GM19351 (cell line): Measurements from ENCODE around the gene FAM221B.

ENCODE experiments used
- ATAC-seq: cut with Tn5 transposase; IDR thresholded peaks from one replicate; pipeline ENCODE4 v1.9.1; 2021; ENCODE audit warnings: mild to moderate bottlenecking, moderate library complexity; ENCODE audit not compliant: unreplicated experiment

Gene FAM221B

DNA sequence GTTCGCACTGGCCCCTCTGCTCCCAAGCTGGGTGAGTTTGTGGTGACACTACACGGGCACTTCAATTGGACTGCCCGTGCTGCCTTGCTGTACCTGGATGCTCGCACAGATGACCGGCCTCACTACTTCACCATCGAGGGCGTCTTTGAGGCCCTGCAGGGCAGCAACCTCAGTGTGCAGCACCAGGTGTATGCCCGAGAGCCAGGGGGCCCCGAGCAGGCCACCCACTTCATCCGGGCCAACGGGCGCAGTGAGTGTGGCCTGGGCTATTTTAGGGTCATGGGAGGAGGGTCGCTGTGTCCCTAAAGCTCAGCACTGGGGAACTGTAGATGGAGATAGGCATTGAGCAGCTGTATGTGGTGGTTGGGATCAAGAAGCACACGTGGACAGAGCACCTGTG is 35.7 kb downstream of the FAM221B start:
- ATAC-seq = no peak

DNA sequence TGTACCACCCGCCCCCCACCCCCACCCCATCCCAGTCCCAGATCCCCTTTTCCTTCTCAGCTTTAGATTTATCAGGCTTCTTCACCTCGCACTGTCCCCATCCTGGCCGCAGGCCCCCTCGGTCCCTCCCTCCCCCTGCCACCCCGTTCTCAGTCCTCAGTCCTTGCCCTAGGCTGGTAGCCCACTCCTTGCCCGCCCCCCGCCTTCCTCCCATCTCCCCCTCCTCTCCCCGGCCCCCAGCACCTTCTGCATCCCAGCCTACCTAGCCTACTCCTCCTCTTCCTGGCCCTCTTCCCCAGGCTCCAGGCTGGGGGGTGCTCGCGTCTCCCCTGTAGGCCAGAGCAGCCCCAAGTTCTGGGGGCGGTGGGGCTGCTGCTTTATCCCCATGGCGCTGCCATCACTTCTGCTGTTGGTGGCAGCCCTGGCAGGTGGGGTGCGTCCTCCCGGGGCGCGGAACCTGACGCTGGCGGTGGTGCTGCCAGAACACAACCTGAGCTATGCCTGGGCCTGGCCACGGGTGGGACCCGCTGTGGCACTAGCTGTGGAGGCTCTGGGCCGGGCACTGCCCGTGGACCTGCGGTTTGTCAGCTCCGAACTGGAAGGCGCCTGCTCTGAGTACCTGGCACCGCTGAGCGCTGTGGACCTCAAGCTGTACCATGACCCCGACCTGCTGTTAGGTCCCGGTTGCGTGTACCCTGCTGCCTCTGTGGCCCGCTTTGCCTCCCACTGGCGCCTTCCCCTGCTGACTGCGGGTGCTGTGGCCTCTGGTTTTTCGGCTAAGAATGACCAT is 36.3 kb downstream of the FAM221B start:
- no peak for ATAC-seq

DNA sequence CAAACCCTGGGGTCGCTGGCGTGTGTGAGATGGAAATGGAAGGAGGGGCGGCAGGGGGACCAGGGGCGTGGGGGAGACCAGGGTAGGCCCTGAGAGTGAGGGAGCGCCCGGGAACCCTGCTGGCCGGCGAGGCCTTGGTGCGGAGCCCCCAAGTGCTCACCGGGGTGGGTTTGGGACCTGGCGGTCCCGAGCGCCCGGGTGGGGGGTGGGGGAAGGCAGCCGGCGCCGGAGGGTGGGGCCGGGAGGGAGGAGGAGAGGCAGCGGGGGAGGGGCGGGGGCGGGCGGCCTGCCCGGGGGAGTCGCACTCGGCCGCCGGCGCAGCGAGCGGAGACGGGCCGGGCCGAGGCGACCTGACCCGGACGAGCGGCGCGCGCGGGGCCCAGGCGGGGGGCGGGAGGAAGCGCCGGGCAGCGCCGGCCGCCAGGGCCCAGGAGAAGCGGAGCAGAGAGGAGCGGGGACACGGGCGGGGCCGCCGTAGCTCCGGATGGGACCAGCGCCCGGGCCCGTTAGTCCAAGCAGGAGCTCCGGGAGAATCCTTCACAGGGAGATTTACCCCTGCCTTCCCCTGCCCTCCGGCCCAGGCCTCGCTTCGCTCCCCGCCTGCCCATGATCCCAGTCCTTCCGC is 37.1 kb downstream of the FAM221B start, which contains the start of gene NPR2:
TSS of gene NPR2 (plus strand) at position 295 of the 625 bp plus-strand sequence. CDS start 818 bp downstream, outside the sequence.
- no peak for ATAC-seq

DNA sequence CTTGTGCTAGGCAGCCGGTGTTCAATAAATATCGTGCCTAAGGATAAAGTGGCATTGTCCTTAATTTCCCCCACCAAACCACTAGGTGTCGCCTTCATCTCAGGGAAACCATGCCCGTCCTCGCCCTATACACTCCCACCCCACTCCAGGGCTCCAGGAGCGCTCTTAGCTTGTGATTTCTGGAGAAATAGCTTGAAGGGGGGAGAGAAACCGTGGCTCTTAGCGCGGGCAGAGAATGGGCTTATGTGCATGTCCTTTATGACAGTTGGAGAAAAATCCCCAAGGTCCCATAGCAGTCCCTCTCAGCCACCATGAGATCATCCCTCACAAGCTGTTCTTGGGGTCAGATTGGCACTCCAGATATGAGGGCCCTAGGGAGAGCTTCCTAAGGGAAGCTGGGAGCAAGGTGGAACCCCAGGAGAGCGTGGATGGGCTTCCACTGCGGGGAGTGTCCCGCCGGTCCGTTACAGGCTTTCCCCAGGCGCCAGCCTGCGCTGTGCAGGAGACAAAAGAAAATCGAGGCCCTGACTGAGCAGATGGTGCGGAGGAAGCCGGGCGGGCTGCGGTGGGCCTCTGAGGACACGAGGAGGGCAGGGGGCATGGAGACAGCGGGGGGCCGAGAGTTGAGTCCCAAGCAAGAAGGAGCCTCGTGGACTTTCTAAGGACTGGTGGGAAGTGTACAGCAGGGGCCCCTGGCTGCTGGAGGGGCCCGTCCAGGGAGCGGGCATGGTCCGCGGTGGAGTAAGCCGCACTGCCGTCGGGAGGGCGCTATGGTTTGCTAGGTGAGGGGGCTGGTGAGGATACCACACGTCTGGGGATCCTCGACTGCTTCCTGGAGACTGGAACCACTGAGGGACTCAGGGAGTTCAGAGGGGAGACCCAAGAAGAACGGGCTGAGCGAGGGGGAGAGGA is 37.9 kb downstream of the FAM221B start:
- ATAC-seq = no peak

DNA sequence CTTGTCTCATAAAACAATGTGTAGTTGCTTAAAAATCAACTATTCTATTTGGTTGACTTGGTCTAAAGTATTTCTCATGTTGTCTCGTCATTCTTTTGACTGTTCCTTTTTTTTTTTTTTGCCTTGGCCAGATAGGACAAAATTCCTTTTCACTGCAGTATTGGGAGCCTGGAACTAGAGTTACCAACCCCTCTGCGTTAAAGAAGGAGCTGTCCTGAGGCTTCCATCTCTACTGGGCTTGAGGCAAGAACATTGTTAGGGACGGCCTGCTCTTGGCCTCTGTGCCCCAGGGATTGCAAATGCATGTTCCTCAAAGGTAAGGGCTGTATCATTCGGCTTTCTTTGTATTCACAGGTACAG is 38.5 kb downstream of the FAM221B start:
- no peak for ATAC-seq

DNA sequence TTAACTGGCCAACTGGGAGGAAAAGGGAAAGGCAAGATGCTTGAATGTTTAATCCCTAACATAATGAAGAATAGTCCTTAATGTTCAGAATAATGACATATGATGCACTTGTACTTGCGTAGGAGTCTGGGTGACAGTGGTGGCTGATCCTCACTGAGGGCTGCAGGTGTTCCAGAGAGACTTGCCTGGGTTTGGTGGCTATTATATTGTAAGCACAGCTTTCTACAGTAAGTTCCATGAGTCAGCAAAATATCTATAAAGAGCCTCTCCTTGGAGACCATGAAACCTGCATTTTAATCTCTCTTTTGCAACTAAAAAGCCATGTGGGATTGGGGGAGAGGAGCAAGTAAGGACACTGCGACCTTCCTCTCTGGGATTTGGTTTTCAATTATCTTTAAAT is 39.0 kb downstream of the FAM221B start:
- no peak for ATAC-seq

DNA sequence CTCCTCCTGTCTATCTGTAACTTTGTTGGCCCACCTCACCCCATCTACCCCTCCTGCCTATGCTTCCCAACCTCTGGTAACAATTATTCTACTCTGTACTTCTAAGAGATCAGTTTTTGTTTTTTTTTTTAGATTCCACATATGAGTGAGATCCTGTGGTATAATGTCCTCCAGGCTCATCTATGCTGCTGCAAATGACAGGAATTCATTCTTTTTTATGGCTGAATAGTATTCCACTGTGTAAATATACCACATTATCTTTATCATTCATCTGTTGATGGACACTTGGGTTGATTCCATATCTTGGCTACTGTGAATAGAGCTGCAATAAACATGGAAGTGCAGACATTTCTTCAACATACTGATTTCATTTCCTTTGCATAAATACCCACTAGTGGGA is 45.1 kb downstream of the FAM221B start:
- no peak for ATAC-seq

DNA sequence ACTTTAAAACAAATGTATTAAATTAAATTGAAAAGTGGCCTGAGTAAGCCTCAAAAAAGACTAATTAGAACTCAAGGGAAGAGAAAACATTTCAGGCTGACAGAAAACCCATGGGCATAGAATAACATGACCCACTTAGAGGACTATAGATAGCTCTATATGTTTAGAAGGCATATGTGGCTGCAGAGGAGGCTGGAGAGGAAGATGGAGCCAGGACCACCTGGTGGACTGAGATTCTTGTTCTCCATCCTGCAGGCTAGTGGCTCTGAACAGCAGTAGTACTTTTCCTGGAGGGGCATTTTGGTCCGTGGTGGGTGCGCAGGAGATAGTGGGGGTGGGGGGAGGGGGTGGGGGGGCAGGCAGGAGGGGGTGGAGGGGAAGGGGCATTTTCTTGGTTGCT is 47.5 kb downstream of the FAM221B start:
- ATAC-seq = no peak

DNA sequence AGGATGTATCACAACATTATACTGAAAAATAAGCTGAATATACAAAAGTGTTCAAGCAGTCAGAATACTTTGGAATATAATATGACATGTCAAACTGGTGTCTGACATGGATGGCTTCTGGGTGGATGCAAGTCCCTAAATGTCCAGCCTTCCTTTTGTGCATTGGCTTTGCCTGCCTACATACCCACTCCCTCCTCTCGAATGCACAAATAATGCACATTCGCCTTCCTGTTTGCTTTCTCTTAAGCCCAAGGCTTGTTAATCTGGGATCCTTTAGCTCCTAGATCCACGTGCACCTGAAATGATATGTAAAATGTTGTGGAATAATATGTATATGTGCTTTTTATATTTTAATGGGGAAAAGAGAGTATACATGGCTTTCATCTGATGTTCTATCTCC is 50.0 kb downstream of the FAM221B start:
- no peak for ATAC-seq

DNA sequence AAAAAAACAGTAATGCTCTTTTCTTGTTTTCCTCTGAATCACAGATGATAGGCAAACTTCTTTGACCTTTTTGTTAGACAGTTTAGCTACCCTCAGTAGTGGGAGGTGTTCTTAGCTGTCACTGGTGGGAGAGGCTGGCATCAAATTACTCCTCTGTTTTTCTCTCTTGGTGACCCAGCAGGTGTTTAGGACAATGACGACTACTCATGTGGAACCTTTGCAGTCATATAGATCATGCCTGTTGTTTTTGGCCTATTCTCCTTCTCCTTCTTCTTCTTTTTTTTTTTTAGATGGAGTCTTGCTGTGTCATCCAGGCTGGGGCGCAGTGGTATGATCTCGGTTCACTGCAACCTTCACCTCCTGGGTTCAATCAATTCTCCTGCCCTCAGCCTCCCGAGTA is 52.5 kb downstream of the FAM221B start:
- ATAC-seq = no peak

DNA sequence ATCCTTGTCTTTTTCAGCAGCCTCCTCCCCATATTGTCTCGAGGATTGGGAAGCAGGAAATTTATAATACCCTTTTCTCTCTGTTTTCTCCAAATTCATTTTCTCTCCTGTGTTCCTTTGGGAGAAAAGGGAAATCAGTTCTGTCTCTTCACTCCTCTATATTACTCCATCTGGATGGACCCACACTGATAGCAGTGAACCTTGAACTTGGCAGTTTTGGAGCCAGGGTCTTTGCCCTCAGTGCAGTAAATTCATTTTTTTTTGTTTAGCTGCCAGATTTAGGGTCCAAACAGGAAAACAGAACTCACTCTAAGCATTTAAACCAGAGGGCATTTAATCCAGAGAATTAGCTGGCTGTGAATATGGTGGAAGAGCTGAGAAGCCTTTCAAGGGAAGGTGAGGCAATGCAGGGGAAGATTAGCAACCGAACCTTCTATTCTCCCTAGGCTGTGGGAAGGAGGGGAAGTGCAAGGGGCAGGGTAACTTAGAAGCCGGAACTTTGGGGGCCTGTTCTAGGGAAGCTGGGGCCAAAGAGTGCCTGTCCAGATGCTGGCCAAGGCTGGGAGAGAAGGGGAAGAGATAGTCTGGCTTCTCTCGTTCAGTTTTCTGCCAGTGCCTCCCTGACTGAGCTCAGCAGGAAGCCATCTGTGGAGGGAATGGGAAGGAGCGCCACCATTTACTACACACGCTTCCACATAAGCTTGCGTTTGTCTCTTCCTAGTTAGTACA is 53.5 kb downstream of the FAM221B start:
- ATAC-seq = no peak

DNA sequence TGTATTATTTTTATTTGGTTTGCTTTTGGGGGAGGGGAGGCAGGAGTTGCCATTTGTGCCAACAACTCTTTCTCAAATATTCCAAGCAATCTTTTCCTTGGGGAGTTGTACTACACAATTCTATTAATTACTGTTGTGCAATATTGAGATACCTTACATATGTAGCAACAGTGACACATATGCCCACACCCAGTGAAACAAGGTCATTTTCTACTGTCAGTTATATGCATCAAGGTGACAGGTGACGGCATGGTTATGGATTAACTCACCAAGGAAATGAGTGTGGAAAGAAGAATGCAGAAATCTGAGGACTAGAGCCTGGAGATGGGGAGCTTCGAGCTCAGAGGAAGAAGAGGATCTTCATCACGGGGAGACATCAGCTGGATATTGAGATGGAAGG is 56.6 kb downstream of the FAM221B start:
- ATAC-seq = no peak

DNA sequence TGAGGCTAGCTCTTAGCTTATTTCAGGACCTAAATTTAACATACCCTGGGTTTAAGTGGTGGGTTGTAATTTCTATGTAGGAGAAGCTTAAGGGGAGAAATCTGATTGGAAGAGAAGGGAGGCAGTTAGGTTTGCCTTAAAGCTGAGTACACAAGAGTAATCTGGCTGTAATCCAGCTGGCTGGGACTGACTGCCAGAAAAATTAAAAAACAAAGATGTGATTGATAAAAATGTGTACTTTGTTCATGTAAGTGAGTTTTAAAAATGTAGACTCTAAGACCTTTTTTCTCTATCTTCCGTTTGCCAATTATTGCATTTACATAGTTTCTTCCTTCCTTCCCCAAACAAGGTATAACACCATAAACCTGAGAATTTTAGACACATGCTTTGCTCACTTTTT is 57.0 kb downstream of the FAM221B start:
- no peak for ATAC-seq

DNA sequence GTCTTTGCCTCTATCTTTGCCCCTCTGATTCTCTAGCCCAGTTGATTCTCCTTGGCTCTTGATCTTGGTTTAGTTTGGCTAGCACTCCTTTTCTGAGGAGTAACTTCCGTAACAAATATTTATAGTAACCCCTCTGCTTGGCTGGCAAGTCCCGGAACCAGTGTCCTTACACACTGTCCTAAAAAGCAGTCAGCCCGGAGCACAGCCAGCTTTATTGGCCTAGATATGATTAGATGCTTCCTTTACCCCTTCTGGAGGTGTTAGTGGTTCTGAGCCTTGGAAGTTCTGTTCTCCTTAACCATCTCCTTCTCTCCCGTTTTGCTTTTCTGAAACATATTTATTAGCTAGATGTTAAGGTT is 57.5 kb downstream of the FAM221B start:
- ATAC-seq = no peak

DNA sequence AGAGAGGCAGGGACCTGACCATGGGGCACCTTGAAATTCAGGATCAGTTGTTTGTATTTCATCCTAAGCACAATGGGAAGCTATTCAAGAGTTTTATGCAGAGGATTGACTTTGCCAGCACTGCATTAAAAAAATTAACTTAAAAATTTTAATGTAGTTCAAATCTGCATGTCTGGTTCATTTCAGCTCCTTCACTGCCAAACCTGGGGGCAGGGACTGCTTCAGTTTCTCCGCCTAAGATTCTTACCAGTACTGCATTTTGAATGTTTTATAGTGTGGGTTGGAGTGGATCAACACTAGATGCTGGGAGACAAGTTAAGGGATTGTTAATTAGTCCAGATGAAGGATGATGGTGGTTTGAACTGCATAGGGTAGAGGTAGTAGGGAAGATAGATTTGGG is 58.8 kb downstream of the FAM221B start:
- ATAC-seq = no peak

DNA sequence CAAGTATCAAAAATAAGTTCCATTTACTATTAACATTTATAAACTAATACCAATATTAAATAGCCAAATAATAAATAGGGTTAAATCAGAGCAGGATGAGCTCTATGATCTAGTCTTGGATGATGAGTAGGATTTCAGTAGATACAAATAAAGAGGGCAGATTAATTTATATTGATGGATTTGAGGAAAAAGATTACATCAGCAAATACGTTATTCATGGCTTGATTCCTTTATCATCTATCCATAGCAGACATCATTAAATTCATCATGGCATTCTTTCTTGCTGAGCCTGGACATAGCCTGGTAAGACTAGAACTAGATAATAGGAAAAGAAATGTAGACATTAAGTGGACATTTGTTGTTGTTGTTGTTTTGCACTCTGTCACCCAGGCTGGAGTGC is 61.1 kb downstream of the FAM221B start:
- no peak for ATAC-seq

DNA sequence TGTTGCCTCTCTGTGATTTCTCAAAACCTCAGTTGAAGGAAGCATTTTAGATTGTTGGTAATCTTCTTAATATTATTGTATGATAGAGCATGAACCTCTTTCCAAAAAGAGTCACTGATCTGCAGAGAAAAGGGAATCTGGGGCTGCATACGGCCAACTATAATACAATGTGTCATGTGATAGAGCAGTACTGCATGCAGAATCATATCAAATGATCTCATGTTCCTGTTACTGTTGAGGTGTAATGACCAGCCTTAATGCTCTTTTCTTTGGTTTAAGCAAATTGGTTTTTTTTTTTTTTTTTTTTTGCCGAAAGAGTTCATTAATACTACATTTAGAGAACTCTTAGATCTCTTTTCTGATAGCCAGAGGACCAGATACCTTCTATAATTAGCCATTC is 61.5 kb downstream of the FAM221B start:
- ATAC-seq = no peak
